Measurements from ENCODE around the gene UGGT1. TPM values are rescaled to one million over a fixed set of nuclear protein-coding genes. Genes with fewer than 3 reads are reported as not detected.

Gene UGGT1
- total RNA-seq, 1 experiment from 2014 or later = 55.9 TPM

DNA sequence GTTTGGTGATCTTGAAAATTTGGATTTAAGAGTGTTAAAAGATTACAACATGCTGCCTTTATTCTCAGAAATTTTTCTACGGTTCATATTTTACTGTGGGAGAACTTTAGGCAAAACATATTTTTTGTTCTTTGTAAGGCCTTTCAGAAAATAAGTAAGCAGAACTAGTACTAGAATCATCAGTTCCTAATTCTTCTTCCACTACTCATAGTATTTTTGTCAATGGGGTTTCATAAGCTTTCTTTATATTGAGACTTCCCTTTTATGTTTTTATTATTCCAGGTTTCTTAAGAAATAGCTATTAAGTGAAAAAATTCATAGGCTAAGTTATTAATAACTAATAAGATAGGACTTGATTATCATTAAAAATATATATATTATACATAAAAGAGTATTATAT is 12.4 kb downstream of the UGGT1 start:
- Histone ChIP-seq H2BK20ac (ENCODE audit: low read depth, low read length, poor library complexity, severe bottlenecking) (no peak overlapping the region), H3K27ac (ENCODE audit: insufficient read length, low read depth, low read length) (no peak overlapping the region), H4K20me1 (ENCODE audit: control insufficient read depth, insufficient read depth, insufficient read length) (no peaks in the 10 kb centered on the region), H3K23me2 (ENCODE audit: insufficient read length, low read depth, low read length, poor library complexity, severe bottlenecking) (no peaks in the 10 kb centered on the region), H3K9me3 (ENCODE audit: control insufficient read depth, low read depth, low read length) (no peaks in the 10 kb centered on the region), H2BK12ac (ENCODE audit: insufficient read length, low read depth, low read length) (no peak overlapping the region), H3K4me2 (ENCODE audit: insufficient read depth, insufficient read length, low read length) (no peak overlapping the region), H3K27me3 (ENCODE audit: insufficient read depth, low read length) (no peaks in the 10 kb centered on the region), H3K56ac (ENCODE audit: insufficient read length, low read depth, low read length) (no peak overlapping the region), H4K8ac (replicated peaks; ENCODE audit: insufficient read length, low read depth, low read length) (no peak overlapping the region), H3T11ph (ENCODE audit: low read length) (no peak overlapping the region), H2BK5ac (ENCODE audit: insufficient read length, low read length) (no peak overlapping the region), H3K18ac (ENCODE audit: insufficient read length, low read depth, low read length) (no peak overlapping the region), H2AFZ (ENCODE audit: low read length) (no peak overlapping the region), H4K91ac (ENCODE audit: insufficient read length, low read depth, low read length) (no peak overlapping the region), H3K9ac (ENCODE audit: extremely low read depth, insufficient read length, low read length) (no peak overlapping the region), H3K79me1 (ENCODE audit: insufficient read depth, low read depth, low read length, poor library complexity, severe bottlenecking) (peaks cover 6% of the 10 kb centered on the region), H3K14ac (ENCODE audit: insufficient read depth, low read length) (no peak overlapping the region), H3K79me2 (ENCODE audit: insufficient read depth, low read length) (no peaks in the 10 kb centered on the region), H2BK120ac (ENCODE audit: low read depth, low read length, poor library complexity, severe bottlenecking) (no peak overlapping the region), H3K4ac (ENCODE audit: low read depth, low read length) (no peak overlapping the region), H3K23ac (ENCODE audit: insufficient read length, low read depth, low read length) (no peak overlapping the region), H4K5ac (ENCODE audit: insufficient read length, low read depth, low read length) (no peak overlapping the region), H3K4me1 (ENCODE audit: insufficient read depth, low read length) (no peaks in the 10 kb centered on the region), H2BK15ac (ENCODE audit: low read depth, low read length) (no peak overlapping the region), H2AK5ac (ENCODE audit: insufficient read length, low read length) (no peak overlapping the region)
- H3K36me3 Mint-ChIP-seq (ENCODE audit: insufficient read depth in 1 of 3, low read depth in 3 of 3) = peaks cover 3 to 32% (median 25%) of the 10 kb centered on the region in 3 experiments; a peak in 6 of 7 replicates
- H3K4me1 Mint-ChIP-seq = no peaks in the 10 kb centered on the region
- H3K9me3 Mint-ChIP-seq = no peaks in the 10 kb centered on the region
- WGBS (ENCODE audit: extremely low coverage, insufficient read length, low lambda C conversion rate) = no CpG with 5 or more reads among the region's 1 CpG
- no peak overlapping the region for H3K27ac Mint-ChIP-seq
- no peak overlapping the region for H3K4me3 Mint-ChIP-seq
- no peak for DNase-seq
- TF ChIP-seq, protein P1, sequence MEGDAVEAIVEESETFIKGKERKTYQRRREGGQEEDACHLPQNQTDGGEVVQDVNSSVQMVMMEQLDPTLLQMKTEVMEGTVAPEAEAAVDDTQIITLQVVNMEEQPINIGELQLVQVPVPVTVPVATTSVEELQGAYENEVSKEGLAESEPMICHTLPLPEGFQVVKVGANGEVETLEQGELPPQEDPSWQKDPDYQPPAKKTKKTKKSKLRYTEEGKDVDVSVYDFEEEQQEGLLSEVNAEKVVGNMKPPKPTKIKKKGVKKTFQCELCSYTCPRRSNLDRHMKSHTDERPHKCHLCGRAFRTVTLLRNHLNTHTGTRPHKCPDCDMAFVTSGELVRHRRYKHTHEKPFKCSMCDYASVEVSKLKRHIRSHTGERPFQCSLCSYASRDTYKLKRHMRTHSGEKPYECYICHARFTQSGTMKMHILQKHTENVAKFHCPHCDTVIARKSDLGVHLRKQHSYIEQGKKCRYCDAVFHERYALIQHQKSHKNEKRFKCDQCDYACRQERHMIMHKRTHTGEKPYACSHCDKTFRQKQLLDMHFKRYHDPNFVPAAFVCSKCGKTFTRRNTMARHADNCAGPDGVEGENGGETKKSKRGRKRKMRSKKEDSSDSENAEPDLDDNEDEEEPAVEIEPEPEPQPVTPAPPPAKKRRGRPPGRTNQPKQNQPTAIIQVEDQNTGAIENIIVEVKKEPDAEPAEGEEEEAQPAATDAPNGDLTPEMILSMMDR (conservative IDR thresholded peaks at IDR 0.05) = no peak
- H3K27me3 Mint-ChIP-seq (ENCODE audit: low read depth) = no peaks in the 10 kb centered on the region

Data from H9 (cell line).